ENCODE data around the gene MRTFB. TPM values are rescaled to one million over a fixed set of nuclear protein-coding genes. Genes with fewer than 3 reads are reported as not detected.
A peak's percentile ranks its signal among the peaks of the same experiment; 100 is the strongest.

Gene MRTFB
- total and polyA plus RNA-seq, 11 donors: 8.0 to 38.3 (median 25.3) TPM

GRCh38 chr16:14070555-14070876, 603 bp upstream of the MRTFB start:
- Histone ChIP-seq H3K36me3 (peaks cover 0 to 5% (median 0%) of the 10 kb centered on the region in 9 donors), H3K9me3 (no peaks in the 10 kb centered on the region), H3K27me3 (no peaks in the 10 kb centered on the region), H3K4me3 (peak overlapping the region; percentile 76 to 99 (median 89)), H3K27ac (peak overlapping the region in 11 of 12 donors; percentile 76 to 90 (median 81)), H3K4me1 (peaks cover 0 to 23% (median 11%) of the 10 kb centered on the region in 12 donors)
- ATAC-seq (no peak), DNase-seq (no peak)
- WGBS, 4 donors: 76 to 93% (median 84%) methylated on average over 4 of the region's 4 CpGs
- TF ChIP-seq CTCF (IDR thresholded peaks at IDR 0.05): no peak
- no peak for TF ChIP-seq POLR2A (IDR thresholded peaks at IDR 0.05)
- intact Hi-C loops (cut with DNase I): loop anchor here (5.0 to 10.0 kb wide), 10 partner anchors 53 to 148 kb away; partner anchors contain the start of gene ERCC4 (in 5 of the 10)

GRCh38 chr16:14071576-14072271, 605 bp downstream of the MRTFB start:
- peaks cover 0 to 12% (median 0%) of the 10 kb centered on the region in 9 donors for H3K36me3 ChIP-seq
- H3K9me3 ChIP-seq: no peaks in the 10 kb centered on the region
- intact Hi-C loops (cut with DNase I): loop anchor here (5.0 to 10.0 kb wide), 10 partner anchors 54 to 149 kb away; partner anchors contain the start of gene ERCC4 (in 5 of the 10)
- no peaks in the 10 kb centered on the region for H3K27me3 ChIP-seq
- peaks cover 0 to 23% (median 11%) of the 10 kb centered on the region in 12 donors for H3K4me1 ChIP-seq
- WGBS, 4 donors: 2 to 5% (median 4%) methylated on average over 20 to 32 of the region's 32 CpGs
- peak overlapping the region; percentile 76 to 99 (median 89) for H3K4me3 ChIP-seq
- peak in 3 of 5 donors; percentile 38 to 78 (median 69) for DNase-seq
- H3K27ac ChIP-seq: peak overlapping the region; percentile 58 to 90 (median 81)
- TF ChIP-seq POLR2A (IDR thresholded peaks at IDR 0.05): no peak
- TF ChIP-seq CTCF (IDR thresholded peaks at IDR 0.05): no peak
- ATAC-seq: peak in 2 of 4 donors; percentile 26 to 69

- 95 to 99% (median 97%) methylated on average over 6 of the region's 6 CpGs for WGBS, 4 donors
- TF ChIP-seq POLR2A (IDR thresholded peaks at IDR 0.05): no peak
- TF ChIP-seq CTCF (IDR thresholded peaks at IDR 0.05): no peak
- H3K4me3 ChIP-seq: peak overlapping the region in 11 of 12 donors; percentile 76 to 99 (median 91)
- H3K27ac ChIP-seq: no peak overlapping the region
- DNase-seq: no peak
- no peaks in the 10 kb centered on the region for H3K27me3 ChIP-seq
- no peak for ATAC-seq
- intact Hi-C loops (cut with DNase I): loop anchor here (5.0 to 10.0 kb wide), 10 partner anchors 55 to 150 kb away; partner anchors contain the start of gene ERCC4 (in 5 of the 10)
- H3K36me3 ChIP-seq: peaks cover 0 to 12% (median 0%) of the 10 kb centered on the region in 9 donors
- H3K4me1 ChIP-seq: peaks cover 0 to 23% (median 11%) of the 10 kb centered on the region in 12 donors
- H3K9me3 ChIP-seq: no peaks in the 10 kb centered on the region
Measured at GRCh38 chr16:14072360-14072759, 1.2 kb downstream of the MRTFB start.

GRCh38 chr16:14074544-14074943, 3.4 kb downstream of the MRTFB start:
- intact Hi-C loops (cut with DNase I): loop anchor here (5.0 to 10.0 kb wide), 10 partner anchors 57 to 152 kb away; partner anchors contain the start of gene ERCC4 (in 5 of the 10)
- H3K4me3 ChIP-seq: no peak overlapping the region
- WGBS, 4 donors: 73 to 81% (median 79%) methylated on average over 1 of the region's 1 CpG

More at GRCh38 chr16:14074544-14074943, 3.4 kb downstream of the MRTFB start:
- ATAC-seq: no peak
- H3K4me1 ChIP-seq: peaks cover 0 to 23% (median 11%) of the 10 kb centered on the region in 12 donors
- H3K36me3 ChIP-seq: peaks cover 0 to 17% (median 0%) of the 10 kb centered on the region in 9 donors
- H3K9me3 ChIP-seq: no peaks in the 10 kb centered on the region
- no peak overlapping the region for H3K27ac ChIP-seq
- no peak for TF ChIP-seq CTCF (IDR thresholded peaks at IDR 0.05)
- no peak for TF ChIP-seq POLR2A (IDR thresholded peaks at IDR 0.05)
- H3K27me3 ChIP-seq: no peaks in the 10 kb centered on the region
- DNase-seq: no peak
